ENCODE data around the gene PTK7. TPM values are rescaled to one million over a fixed set of nuclear protein-coding genes. Genes with fewer than 3 reads are reported as not detected.

The PTK7 gene
- total and polyA plus RNA-seq, 2 experiments from 2014 or later: 127 to 162 TPM

DNA sequence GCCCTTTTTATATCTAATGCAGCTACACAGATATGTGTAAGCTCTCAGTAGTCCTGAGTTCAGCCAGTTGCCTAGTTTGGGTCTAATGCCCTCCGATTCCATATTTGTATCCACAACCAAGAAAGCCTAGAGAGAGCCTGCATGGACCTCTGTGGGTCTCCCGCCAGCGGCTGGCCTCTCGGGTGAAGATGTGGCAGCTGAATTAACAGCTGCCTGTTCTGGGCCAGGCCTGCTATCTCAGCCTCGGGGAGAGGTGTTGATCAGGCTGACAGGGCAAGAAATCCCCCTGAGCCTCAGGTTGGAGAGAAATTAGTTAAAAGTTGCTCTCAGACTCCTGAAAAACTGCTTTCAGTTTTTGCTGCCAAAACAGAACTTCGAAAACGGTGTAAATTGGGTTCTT lies 19.8 kb downstream of the PTK7 start:
- H3K27ac ChIP-seq: peak overlapping the region; percentile 45
- no peak overlapping the region for H3K4me3 ChIP-seq
- peaks cover 98% of the 10 kb centered on the region for H3K79me2 ChIP-seq
- TF ChIP-seq EZH2 (IDR thresholded peaks at IDR 0.05; ENCODE audit: borderline replicate concordance) (no peak), EZH2phosphoT487 (IDR thresholded peaks at IDR 0.05; ENCODE audit: low read depth, severe bottlenecking, unreplicated experiment) (no peak)
- TF ChIP-seq, protein P1, sequence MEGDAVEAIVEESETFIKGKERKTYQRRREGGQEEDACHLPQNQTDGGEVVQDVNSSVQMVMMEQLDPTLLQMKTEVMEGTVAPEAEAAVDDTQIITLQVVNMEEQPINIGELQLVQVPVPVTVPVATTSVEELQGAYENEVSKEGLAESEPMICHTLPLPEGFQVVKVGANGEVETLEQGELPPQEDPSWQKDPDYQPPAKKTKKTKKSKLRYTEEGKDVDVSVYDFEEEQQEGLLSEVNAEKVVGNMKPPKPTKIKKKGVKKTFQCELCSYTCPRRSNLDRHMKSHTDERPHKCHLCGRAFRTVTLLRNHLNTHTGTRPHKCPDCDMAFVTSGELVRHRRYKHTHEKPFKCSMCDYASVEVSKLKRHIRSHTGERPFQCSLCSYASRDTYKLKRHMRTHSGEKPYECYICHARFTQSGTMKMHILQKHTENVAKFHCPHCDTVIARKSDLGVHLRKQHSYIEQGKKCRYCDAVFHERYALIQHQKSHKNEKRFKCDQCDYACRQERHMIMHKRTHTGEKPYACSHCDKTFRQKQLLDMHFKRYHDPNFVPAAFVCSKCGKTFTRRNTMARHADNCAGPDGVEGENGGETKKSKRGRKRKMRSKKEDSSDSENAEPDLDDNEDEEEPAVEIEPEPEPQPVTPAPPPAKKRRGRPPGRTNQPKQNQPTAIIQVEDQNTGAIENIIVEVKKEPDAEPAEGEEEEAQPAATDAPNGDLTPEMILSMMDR (IDR thresholded peaks at IDR 0.05; ENCODE audit: poor library complexity): no peak
- H3K4me1 ChIP-seq (ENCODE audit: insufficient read depth): peaks cover 40% of the 10 kb centered on the region
- H3K36me3 ChIP-seq (replicated peaks; ENCODE audit: insufficient read depth, low read depth): no peaks in the 10 kb centered on the region
- no peaks in the 10 kb centered on the region for H3K27me3 ChIP-seq
- peak overlapping the region; percentile 59 for H3K4me2 ChIP-seq
- no peaks in the 10 kb centered on the region for H3K9me2 ChIP-seq (replicated peaks; ENCODE audit: insufficient read depth)
- H2AFZ ChIP-seq: no peak overlapping the region
- DNase-seq (ENCODE audit: low spot score): no peak
- WGBS (ENCODE audit: low lambda C conversion rate, missing lambda C conversion rate): 41% methylated on average over 7 of the region's 7 CpGs
- H3K9me3 ChIP-seq (ENCODE audit: low read depth): no peaks in the 10 kb centered on the region
- H4K20me1 ChIP-seq (ENCODE audit: insufficient read depth, poor library complexity, severe bottlenecking): no peaks in the 10 kb centered on the region

DNA sequence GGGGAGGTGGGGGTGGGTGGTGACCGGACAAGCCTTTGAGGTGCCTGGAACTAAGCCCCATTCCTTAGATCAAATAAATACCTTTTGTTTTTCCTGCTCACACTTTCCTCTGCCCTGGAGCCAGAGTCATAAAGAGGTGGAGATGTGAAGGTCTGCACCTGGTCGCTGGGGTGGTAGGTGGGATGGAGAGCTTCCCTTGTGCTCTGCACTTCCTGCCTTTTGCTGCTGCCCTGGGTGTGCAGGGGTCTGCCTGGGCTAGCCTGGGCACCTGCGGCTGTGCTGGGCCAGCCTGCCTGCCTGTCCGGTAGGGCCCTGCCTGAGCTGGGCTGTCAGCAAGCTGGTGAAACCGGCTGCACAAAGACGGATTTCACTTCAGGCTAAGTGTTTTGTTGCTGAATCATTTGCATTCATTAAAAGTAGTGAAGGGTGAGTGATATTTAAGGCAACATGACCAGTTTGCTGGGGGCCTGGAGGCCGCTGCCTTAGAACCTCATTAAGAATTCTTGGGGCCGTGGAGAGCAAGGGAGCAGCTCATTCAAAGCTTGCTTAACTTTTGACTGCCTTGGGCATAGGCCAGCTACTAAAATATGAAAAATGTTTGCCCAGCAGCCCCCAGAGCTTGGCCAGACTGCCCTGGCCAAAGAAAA lies 20.5 kb downstream of the PTK7 start:
- TF ChIP-seq EZH2phosphoT487 (IDR thresholded peaks at IDR 0.05; ENCODE audit: low read depth, severe bottlenecking, unreplicated experiment): no peak
- TF ChIP-seq EZH2 (IDR thresholded peaks at IDR 0.05; ENCODE audit: borderline replicate concordance): no peak
- TF ChIP-seq, protein P1 (IDR thresholded peaks at IDR 0.05; ENCODE audit: poor library complexity): no peak
- 45% methylated on average over 8 of the region's 8 CpGs for WGBS (ENCODE audit: low lambda C conversion rate, missing lambda C conversion rate)
- DNase-seq (ENCODE audit: low spot score): peak; percentile 54
- H3K4me2 ChIP-seq: peak overlapping the region; percentile 59
- H3K27ac ChIP-seq: peak overlapping the region; percentile 45
- H3K27me3 ChIP-seq: no peaks in the 10 kb centered on the region
- H2AFZ ChIP-seq: no peak overlapping the region
- no peaks in the 10 kb centered on the region for H3K36me3 ChIP-seq (replicated peaks; ENCODE audit: insufficient read depth, low read depth)
- peaks cover 98% of the 10 kb centered on the region for H3K79me2 ChIP-seq
- no peak overlapping the region for H3K4me3 ChIP-seq
- no peaks in the 10 kb centered on the region for H4K20me1 ChIP-seq (ENCODE audit: insufficient read depth, poor library complexity, severe bottlenecking)
- H3K4me1 ChIP-seq (ENCODE audit: insufficient read depth): peaks cover 34% of the 10 kb centered on the region
- H3K9me2 ChIP-seq (replicated peaks; ENCODE audit: insufficient read depth): no peaks in the 10 kb centered on the region
- H3K9me3 ChIP-seq (ENCODE audit: low read depth): no peaks in the 10 kb centered on the region

DNA sequence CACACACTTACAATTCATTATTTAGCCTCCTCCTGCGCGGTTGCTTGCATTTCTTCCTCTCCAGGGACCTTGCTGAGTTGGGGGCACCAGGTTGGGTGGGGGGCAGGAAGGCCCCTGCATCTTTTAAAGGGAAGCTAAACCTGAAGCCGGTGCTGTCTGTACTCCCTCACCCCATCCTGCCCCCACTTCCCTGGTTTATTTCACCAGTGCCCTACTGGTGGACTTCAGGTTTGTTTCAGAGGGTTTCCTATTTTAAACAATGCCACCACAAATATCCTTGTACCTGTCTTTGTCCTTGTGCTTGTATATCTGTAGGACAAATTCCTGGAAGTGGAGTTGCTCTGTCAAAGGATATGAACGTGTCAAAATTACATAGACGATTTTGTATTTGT lies 21.0 kb downstream of the PTK7 start:
- 58% methylated on average over 5 of the region's 5 CpGs for WGBS (ENCODE audit: low lambda C conversion rate, missing lambda C conversion rate)
- peak overlapping the region; percentile 59 for H3K4me2 ChIP-seq
- peaks cover 98% of the 10 kb centered on the region for H3K79me2 ChIP-seq
- H3K27ac ChIP-seq: peak overlapping the region; percentile 32
- no peak overlapping the region for H2AFZ ChIP-seq
- no peaks in the 10 kb centered on the region for H4K20me1 ChIP-seq (ENCODE audit: insufficient read depth, poor library complexity, severe bottlenecking)
- TF ChIP-seq EZH2phosphoT487 (IDR thresholded peaks at IDR 0.05; ENCODE audit: low read depth, severe bottlenecking, unreplicated experiment) (no peak), EZH2 (IDR thresholded peaks at IDR 0.05; ENCODE audit: borderline replicate concordance) (no peak)
- TF ChIP-seq, protein P1 (IDR thresholded peaks at IDR 0.05; ENCODE audit: poor library complexity): no peak
- no peaks in the 10 kb centered on the region for H3K9me2 ChIP-seq (replicated peaks; ENCODE audit: insufficient read depth)
- no peaks in the 10 kb centered on the region for H3K27me3 ChIP-seq
- no peaks in the 10 kb centered on the region for H3K36me3 ChIP-seq (replicated peaks; ENCODE audit: insufficient read depth, low read depth)
- DNase-seq (ENCODE audit: low spot score): no peak
- peaks cover 34% of the 10 kb centered on the region for H3K4me1 ChIP-seq (ENCODE audit: insufficient read depth)
- H3K4me3 ChIP-seq: no peak overlapping the region
- H3K9me3 ChIP-seq (ENCODE audit: low read depth): no peaks in the 10 kb centered on the region

Measured in hepatocyte (in vitro differentiated cells).